ENCODE measurements around the gene SRD5A3.
"Not testable (repeated sequence)": the region's sequence is repeated elsewhere in the genome, so short reads cannot be mapped to it uniquely, and the experiment has no call there.

The SRD5A3 gene

GRCh38 chr4:55347610-55348228 is 1.7 kb downstream of the SRD5A3 start:
- DNase-seq = no peak

- DNase-seq = no peak
These were observed 2.4 kb downstream of the SRD5A3 start for GRCh38 chr4:55348466-55348865.

- not testable (repeated sequence) for DNase-seq
These were observed 4.8 kb downstream of the SRD5A3 start for GRCh38 chr4:55350870-55351269.

- no peak for DNase-seq
These were observed 5.8 kb downstream of the SRD5A3 start for GRCh38 chr4:55351824-55352223.

- no peak for DNase-seq
These were observed 6.7 kb downstream of the SRD5A3 start for GRCh38 chr4:55352726-55353125.

- not testable (repeated sequence) for DNase-seq
These were observed 7.2 kb downstream of the SRD5A3 start for GRCh38 chr4:55353228-55353747.

- DNase-seq = no peak
These were observed 8.6 kb downstream of the SRD5A3 start for GRCh38 chr4:55354648-55355047.

GRCh38 chr4:55355555-55355954 is 9.5 kb downstream of the SRD5A3 start:
- no peak for DNase-seq

GRCh38 chr4:55356991-55357461 is 11.0 kb downstream of the SRD5A3 start:
- no peak for DNase-seq

- no peak for DNase-seq
These were observed 12.2 kb downstream of the SRD5A3 start for GRCh38 chr4:55358246-55358645.

GRCh38 chr4:55358668-55359067 is 12.6 kb downstream of the SRD5A3 start:
- DNase-seq = no peak

GRCh38 chr4:55359397-55359916 is 13.4 kb downstream of the SRD5A3 start:
- DNase-seq = no peak

- not testable (repeated sequence) for DNase-seq
These were observed 16.9 kb downstream of the SRD5A3 start for GRCh38 chr4:55362938-55363337.

GRCh38 chr4:55363691-55364351 is 17.8 kb downstream of the SRD5A3 start:
- no peak for DNase-seq

GRCh38 chr4:55364691-55365344 is 18.8 kb downstream of the SRD5A3 start:
- no peak for DNase-seq

GRCh38 chr4:55365345-55365728 is 19.3 kb downstream of the SRD5A3 start:
- DNase-seq = no peak

- no peak for DNase-seq
These were observed 20.6 kb downstream of the SRD5A3 start for GRCh38 chr4:55366621-55367020.

GRCh38 chr4:55367084-55367722 is 21.2 kb downstream of the SRD5A3 start:
- DNase-seq = no peak

GRCh38 chr4:55369968-55370367 is 23.9 kb downstream of the SRD5A3 start:
- no peak for DNase-seq

- DNase-seq = no peak
These were observed 26.2 kb downstream of the SRD5A3 start for GRCh38 chr4:55372259-55372658.

- DNase-seq = no peak
These were observed 27.4 kb downstream of the SRD5A3 start for GRCh38 chr4:55373461-55373860.

- DNase-seq = no peak
These were observed 30.7 kb downstream of the SRD5A3 start for GRCh38 chr4:55376698-55377097.
